Left hindlimb (tissue), 1 donor: Measurements from ENCODE around the gene TMEM229B.
"Not testable (repeated sequence)": the region's sequence is repeated elsewhere in the genome, so short reads cannot be mapped to it uniquely, and the experiment has no call there.

ENCODE experiments used
- DNase-seq: peaks from one replicate; pipeline ENCODE4 v3.0.0-alpha.2; 2018

Gene TMEM229B

DNA sequence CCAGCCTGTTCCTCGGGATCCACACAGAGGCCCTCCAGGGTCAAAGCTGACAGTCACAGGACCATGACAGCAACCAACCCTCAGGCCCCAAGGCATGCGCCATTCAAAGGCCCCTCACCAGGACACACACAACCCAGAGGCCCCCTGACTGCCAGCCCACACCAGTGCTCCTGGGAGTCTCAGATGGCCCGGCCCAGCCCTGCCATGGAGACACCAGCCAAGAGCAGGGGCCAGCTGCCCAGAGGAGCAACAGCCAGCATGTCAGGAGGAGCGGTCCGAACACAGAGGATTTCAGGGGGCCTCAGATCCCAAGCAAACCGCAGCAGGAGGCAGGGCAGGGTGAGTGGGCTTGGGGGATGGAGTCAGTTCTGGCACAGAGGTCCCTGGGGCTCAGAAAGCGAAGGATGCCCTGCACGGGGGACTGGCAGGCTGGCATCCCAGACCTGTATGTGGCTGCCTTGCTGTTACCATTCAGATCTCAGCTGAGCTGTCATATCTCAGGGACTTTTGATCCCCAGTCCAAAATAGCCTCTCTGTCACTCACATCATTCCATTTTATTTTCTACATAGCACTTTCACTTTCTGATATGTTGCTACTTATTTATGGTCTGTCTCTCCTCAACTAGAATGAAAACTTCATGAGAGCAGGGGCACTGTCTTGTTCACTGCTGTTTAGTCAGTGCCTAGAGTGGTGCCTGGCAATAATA, 4.8 kb downstream of the TMEM229B start:
- DNase-seq, result no peak

DNA sequence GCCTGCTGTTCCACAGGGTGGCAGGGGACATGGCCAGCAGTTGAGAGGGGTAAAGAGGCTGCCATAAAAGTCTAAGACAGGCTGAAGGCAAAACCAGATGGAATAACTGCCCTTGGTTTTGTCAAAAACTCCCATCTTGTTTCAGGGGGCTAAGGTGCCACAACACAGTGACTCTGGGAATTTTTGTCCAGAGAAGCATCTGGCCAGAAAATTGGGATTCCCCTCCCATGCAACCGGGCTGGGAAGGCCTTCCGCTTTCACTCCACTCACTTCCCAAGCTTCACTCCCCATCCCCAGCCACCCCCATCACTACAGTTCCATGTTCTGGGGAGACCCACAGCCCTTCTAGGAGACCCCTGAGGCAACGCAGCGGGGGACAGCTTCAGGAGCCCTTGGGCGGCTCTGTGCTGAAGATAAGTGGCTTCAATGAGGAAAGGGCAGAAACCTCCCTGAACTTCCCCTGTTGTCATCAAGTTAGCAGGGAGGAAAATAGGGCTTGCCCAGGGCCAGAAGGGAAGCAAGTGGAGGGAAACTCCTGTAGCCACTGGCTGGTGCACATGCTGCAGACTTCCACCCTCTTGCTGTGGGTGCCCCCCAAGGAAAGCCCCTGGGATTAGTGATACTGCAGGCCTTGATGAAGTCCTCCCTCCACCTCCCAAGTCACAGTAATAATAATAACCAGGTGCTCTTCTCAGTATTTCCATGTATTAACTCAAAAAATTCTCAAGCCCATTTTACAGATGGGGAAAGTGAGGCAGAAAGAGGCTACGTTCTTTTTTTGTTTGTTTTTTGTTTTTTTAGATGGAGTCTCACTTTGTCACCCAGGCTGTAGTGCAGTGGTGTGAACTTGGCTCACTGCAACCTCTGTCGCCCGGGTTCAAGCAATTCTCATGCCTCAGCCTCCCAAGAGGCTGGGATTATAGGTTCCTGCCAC, 6.0 kb downstream of the TMEM229B start:
- no peak for DNase-seq

DNA sequence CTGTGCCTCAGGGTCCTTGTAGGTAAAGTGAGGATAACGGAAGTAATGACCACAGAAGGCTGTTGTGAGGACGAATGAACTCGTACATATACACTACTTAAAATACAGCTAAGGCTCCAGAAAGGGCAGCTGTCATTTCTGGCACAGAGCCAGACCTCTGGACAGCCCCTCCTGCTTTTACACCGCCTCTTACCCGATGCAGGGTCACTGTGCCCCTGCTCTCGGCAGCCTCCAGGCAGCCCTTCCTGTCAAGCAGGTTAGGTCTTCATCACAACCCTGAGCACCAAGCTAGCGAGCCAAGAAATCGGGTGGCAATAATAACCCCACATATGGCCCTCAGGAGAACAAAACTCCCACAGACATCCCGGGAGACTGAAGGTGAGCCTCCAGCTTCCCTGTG, 8.5 kb downstream of the TMEM229B start:
- no peak for DNase-seq

DNA sequence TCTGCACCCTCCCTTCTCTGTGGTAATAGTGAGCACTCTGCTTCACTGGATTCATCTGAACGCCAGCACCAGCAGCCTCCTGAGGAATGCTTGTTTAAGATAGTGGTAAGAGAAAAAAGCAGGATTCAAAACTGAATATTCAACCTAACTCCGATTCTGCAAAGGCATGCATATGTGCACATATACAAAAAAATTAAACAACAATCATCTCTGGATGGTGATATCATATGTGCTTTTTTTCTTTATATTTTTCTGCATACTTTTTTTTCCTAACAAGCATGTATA, 9.8 kb downstream of the TMEM229B start:
- DNase-seq, result no peak

DNA sequence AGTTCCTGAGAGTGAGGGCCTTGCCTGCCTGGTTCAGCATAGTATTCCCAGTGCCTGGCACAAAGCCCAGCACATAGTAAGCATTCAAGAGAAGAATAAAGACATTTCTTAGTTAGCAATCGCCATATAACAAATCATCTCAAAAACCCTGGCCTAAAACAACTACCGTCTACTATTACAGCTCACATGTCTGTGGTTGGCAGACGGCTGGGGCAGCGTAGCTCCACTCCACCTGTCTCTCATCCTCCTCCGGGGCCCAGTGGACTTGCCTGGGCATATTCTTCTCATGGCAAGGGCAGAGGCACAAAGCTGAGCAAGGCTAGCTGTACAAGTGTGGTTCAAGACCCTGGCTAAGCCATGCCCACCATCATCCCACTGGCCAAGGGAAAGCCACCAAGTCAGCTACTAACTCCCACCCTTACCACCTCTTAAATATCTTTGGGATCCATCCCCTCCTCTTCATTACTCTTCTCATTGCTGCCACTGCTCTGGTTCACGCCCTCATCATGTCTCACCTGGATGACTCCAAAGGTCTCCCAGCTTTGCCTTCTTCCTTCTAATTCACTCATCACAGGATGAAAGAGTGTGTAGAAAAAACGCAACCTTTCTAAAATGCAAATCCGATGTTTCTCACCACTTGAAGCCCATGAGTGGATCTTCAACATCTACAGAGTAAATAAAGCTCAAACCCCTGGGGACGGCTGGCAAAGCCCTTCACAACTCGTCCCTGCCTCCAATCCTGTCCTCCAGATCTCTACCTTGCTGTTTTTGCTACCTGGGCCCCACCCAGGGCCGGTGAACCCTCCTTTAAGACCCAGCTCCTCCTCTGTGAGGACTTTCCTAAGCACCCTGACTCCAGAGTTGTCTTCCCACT, 10.4 kb downstream of the TMEM229B start:
- no peak for DNase-seq

DNA sequence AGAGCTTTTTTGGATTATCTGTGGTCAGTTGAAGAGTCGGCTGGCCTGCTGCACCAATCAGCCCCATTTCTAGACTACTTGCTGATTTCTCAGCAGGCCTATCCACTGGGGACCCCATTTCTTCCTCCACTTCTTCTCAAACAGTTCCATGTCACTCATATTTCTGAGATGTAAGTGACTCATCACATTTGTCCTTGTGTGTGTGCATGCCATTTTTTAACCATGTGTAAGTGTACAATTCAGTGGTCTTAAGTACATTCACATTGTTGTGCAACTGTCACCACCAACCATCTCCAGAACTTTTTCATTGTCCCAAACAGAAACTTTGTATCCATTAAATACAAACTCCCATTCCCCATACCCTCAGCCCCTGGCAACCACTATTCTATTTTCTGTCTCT, 14.2 kb downstream of the TMEM229B start:
- DNase-seq, result no peak

DNA sequence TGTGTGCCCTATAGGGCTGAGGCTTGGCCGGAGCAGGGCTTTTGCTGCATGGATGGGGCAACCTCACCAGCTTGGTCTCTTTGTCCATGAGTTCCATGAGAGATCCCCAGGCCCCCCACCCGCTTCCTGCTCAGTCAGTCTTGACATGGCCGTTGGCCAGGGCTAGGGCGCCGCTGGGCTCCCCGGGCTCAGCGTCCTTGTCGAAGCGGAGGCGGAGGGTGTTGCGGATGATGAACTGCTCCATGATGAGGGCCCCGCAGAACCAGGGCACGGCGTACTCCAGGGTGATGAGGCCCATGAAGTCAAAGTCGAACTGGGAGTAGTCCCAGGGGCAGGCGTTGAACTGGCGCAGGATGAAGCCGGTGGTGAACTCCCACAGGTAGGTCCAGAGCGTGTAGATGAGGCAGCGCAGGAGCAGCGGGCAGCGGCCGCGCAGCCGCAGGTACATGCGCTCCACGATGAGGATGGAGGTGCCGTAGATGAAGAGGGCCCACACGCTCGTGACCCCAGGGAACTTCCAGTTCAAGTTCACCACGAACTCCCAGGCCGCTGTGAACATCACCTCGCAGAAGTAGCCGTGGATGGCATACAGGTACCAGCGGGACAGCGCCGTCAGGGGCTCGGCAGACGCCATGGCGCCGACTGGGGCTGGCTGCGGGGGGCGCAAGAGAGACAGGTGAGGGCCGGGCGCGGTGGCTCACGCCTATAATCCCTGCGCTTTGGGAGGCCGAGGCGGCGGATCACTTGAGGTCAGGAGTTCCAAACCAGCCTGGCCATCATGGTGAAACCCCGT, 15.0 kb downstream of the TMEM229B start:
- no peak for DNase-seq

DNA sequence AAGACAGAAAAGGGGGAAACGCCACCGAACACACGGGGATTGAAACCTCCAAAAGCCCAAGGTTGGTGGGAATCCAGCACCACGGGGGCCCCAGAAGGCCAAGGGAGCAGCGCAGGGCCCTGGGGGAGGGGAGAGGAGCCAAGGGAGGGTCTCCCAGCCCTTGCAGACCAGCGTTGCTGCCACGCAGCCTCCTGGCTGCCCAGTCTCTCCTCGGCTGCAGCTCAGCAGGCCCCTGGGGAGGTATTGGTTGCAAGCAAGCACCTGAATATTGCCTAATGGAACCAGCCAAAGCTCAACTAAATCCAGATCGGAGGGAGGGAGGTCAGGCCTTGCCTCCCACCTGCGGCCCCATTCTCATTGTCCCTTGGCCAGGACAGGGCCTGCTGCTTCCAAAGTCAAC, 15.8 kb downstream of the TMEM229B start:
- no peak for DNase-seq

DNA sequence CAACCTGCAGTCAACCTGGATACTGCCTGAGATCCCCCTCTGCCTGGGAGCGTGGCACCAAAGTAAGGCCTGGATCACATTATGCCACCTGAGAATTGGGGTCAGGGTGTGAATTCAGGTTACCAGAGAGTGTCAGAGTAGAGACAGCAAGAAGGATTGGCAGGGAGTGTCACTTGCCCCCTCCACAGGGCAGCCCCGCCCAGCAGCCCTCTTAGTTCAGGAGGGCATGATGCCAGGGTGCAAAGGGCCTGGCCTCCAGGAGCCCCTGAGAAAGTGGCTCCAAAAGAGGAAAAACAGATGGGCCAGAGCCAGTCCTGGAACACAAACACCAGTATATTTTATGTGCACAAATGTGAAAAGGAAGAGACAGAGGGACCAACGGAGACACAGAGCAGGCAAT, 18.6 kb downstream of the TMEM229B start:
- DNase-seq, result no peak

DNA sequence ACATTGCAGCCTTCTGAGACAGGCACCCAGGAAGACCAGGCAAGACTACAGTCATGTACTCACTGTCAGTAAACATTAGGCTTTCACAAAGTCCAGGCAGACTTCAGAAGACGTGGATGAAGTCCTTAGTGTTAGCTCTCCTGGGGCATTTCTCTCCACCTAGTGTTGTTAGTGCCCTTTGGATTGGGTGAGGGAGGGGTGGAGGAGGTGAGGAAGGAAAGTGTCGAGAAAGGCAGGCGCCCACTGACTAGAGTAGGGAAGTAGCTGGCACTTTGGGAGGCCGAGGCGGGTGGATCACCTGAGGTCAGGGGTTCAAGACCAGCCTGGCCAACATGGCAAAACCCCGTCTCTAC, 20.2 kb downstream of the TMEM229B start:
- no peak for DNase-seq

DNA sequence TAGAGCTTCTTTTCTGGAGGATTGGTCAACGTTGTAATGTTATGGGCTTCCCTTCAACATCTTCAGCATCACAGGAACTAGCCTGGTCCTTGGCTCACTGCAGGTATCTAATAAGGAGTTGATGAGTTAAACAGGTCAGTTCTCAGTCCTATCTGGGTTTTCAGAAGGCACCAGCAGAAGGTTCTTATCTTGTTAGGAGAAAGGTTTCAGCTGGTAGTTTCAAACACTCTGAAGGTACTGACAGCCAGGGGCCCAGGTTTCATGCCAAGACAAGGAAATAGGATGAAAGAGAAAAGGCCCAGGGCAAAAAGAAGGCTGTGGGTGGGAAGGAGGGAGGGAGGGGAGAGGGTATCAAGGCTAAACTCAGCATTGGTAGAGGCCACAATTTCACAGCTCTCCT, 21.4 kb downstream of the TMEM229B start:
- DNase-seq, result no peak

DNA sequence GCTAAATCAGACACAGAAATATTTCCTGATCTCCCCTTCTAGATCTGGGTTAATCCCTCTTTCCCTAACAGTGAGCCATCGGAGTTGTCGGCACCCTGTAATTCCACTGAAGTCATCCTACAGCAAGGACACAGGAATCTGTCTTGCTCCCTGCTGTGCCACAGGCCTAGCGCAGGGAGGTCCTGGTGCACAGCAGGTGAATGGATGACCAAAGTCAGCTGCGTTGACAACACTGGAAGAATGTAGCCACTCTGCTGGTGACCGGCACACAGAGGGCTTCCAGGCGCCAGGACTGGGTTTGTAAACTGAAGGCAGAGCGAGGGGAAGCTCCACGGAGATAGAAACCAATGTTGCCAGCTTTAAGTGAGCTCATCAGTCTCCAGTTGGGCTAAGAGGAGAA, 23.6 kb downstream of the TMEM229B start:
- DNase-seq, result no peak

DNA sequence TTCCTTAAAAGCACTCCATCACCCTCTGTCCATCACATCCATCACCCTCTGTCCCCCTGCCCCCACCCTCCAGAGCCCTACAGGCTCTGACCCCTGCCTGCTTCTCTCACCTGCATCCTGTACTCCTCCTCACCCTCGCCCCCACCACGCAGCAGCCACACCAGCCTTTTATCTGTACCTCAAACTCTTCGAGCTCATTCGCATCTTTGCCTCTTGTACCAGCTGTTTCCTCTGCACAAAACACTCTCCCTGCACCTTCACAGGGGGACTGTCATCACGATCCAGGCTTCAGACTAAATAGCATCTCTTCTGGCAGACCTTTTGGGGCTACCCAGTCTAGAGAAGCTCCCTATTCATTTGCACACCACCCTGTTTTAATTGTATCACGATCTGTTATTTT, 24.1 kb downstream of the TMEM229B start:
- DNase-seq, result no peak

DNA sequence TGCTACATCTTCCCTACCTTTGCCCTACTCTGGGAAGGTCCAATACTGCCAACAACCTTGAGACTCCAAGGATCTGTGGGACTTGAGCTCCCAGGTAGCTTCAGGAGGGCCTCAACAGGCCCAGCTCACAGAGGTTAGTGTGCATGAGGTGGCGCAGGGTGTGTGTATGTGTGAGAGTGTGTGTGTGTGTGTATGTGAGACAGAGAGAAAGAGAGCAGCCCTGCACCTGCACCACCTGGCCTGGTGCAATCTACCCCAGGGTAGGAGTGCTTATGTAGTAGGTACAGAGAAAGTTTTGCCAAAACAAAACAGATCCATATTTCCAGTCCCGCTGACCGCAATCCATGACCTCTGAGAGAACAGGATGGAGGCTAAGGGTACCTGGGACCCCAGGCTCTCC, 24.6 kb downstream of the TMEM229B start:
- no peak for DNase-seq

DNA sequence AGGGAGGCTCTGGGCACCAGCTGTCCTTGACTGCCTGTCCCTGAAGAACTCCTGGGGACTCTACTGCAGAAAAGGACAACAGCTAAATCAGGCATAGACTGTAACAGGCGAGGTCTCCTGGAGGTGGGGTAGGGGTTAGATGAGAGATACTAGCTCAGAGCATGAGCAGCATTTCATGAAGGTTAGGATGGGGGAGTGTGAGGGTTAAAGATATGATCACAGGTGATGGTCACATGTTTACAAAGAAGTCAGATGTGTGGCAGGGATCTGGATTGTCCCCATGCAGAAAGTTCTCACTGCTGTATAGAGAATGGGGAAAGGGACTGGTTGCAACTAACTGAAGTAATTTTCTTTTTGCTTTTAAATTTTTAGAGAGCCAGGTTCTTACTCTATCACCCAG, 26.5 kb downstream of the TMEM229B start:
- no peak for DNase-seq

DNA sequence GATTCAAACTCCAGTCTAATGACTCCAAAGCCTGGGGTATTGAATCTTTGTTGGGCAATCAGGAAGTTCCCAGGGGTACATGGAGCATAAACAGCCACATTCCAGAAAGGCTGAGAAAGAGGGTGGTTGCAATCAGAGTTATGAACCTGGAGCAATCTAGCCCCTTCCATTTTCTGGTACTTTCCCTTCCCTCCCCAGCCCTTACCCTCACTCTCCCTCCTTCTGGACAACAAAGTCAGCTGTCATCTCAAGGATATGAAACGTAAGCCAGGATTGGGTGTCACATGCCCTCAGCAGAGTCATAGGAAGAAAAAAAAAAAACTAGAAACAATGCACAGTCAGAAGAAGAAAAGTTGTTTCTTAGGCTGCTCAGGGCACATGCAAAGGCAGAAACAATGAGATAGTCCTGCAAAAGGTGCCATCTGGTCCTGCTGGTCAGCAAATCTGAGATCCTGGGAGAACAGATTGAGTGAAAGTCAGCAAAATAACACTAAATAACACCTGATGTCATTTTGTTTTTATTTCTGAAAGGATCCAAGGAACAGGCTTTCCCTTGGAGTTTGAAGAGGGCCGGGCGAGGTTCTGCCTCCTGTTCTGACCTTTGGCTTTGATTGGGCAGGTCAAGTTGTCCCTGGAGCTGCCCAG, 27.1 kb downstream of the TMEM229B start:
- DNase-seq, result no peak

DNA sequence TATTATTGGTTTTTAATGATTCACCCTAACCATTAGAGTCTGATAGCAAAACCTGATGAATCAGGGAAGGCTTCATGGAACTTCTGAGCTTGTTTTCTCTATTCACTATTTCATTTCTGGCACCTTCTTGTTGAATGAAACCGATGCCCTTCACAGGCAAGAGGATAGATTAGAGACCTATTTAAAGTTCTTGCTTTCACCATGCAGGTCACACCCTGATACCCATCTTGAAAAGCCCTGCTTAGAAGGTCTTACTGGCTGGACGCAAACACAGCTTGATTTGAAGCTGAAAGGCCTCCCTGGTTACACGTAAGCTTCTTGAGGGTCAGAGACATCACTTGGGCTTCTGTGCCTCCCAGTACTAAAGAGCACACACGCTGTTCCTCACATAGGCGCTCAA, 29.2 kb downstream of the TMEM229B start:
- no peak for DNase-seq

DNA sequence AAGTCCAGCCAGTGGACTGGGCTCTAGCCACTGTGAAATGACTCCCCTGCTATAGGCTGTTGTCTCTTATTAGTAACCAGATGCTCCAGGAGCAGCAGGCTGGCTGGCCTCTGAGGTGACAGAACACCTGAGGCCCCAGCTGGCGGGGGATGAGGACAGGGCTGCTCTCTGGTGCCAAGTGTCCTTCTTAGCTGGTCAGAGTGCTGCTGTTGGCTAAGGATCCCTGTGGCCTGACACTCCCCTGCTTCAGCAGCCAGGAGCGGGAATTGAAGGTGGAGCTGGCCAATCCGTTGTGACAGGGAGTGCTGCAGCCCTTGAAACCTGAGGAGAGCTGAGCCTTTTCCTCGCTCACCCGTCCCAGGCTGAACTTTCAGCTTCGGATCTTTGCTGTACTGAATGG, 30.7 kb downstream of the TMEM229B start:
- peak; percentile 53 for DNase-seq

DNA sequence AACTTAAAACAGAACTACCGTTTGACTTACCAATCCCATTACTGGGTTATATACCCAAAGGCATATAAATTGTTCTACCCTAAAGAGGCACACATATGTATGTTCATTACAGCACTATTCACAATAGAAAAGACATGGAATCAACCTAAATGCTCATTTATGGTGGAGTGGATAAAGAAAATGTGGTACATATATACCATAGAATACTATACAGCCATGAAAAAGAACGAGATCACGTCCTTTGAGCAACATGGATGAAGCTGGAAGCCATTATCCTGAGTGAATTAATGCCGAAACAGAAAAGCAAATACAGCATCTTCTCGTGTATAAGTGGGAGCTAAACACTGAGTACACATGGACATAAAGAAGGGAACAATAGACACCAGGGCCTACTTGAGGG, 31.8 kb downstream of the TMEM229B start:
- DNase-seq, result no peak

DNA sequence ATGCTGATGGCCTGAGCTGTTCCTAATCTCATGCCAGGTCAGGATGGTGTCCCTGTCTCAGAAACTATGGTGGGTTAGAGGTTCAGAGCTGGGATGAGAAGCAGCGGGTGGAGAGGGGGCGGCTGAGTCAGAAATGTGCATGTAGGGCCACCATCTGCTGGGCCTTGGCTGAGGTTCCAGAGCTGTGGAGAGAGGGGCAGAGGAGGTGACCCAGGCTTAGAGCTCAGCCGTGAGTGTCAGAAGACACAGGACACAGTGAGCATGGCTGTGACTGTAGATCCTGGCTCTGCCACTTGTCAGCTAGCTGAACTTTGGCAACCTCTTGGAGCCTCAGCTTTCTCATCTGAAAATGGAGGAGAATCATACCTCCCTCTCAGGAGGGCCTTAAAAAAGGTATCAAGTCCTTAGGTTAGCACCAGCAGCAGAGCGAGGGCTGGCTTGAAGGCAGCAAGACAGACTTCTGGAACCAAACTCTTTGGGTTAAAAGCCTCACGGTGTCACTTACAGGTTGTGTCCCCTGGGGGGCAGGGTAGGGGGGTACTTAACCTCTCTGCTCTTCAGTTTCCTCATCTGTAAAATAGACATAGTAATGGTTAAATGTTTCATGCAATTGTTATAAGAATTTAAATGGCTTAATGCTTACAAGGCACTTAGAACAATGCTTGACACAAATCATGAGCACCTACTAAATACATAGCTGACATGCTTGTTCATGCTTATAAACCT, 34.8 kb downstream of the TMEM229B start:
- DNase-seq, result no peak

DNA sequence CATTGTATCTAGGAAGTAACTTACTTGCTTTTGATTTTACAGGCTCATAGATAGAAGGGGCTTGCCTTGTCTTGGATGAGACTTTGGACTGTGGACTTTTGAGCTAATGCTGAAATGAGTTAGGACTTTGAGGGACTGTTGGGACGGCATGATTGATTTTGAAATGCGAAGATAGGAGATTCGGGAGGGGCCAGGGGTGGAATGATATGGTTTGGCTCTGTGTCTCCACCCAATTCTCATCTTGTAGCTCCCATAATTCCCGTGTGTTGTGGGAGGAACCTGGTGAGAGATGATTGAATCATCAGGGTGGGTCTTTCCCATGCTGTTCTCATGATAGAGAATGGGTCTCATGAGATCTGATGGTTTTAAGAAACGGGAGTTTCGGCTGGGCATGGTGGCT, 36.9 kb downstream of the TMEM229B start:
- not testable (repeated sequence) for DNase-seq

DNA sequence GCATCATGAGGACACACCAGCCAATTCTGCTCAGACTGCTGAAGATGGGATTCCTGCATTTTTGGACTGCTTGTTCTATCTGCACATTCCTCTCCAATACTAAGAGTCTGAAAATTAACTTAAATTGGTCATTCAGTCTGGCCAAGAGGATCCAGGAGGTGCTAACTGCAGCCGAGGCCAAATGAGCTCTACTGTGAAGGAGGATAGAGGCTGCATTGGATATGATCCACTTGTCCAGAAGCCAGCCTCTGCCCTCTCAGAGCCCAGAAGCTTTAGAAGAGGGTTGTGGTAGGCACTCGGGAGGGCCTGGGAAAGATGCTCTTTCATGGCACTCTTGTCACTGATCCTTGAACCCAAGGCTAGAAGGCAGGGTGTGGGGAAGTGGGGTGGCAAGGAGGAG, 39.4 kb downstream of the TMEM229B start:
- no peak for DNase-seq
